Inferior parietal cortex (tissue), 1 donor: ENCODE measurements around the gene ANGEL1.

Experiments used
- DNase-seq: peaks from one replicate; pipeline ENCODE4 v3.0.0-alpha.2; 2016; ENCODE audit errors: extremely low spot score

The ANGEL1 gene

DNA sequence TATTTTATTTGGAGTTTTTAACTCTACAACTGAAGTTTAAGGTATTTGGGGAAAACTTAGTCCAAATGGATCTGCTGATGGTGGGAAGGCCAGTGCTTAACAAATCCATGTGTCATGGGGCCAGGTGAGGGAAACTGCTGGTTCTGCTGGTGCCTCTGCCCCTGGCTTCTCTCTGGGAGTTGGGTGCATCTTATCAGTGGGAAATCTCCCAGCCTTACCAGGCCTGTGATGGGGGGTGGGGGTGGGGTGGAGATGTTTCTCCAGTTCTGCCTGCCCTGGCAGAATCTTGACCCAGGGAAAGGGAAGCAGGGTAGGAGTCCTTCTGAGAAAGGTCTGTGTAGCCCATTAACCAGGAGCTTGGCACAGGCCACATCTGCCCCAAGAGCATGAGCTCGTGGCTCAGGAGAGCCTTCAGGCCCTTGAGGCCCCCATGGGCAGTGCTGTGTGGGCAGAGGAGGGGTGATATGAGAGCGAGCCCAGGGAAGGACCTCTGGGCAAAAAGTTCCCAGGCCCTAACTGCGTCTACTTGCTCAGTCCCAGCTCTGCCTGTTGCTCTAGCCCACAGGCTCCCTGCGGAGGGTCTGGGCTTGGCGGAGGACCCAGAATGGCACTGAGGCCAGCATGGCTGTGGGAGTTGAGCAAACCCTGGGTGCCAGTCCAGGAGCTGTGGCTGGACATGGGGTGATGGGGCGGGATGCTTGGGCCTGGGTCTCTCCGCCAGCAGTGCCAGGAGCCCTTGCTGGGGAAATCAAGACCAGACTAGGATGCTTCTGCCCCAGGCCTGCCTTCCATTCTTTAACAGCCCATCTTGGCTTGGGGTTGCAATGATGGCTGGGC lies 33.2 kb downstream of the ANGEL1 start:
- no peak for DNase-seq

DNA sequence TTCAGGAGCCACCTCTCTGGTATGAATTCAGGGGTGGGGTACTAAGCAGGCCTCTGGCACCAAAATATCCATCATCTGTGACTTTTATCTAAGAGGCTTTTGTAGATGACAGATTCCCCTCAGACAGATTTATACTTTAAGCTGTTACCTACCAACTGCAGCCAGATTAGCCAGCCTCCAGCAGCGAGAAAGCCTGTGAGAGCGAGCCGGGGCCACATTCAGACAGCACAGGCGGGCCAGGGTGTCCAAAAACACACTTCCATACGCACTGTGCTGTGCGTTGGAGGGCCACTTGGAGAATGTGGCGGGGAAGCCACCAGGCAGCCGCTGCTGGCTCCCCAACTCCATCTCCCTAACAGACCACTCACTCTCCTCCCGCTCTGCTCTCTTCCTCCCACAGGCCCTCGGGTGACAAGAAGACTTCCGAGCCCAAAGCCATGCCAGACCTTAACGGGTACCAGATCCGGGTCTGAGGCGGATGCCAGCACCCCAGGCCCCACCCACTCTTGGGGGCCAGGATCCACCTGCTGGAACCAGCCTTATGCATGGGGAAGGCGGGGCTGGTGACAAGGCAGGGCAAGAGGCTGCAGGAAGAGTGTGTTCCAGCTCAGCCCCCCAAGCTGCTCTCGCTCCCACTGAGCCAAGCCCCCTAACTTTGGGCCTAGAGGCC lies 34.0 kb downstream of the ANGEL1 start:
- DNase-seq, result no peak

DNA sequence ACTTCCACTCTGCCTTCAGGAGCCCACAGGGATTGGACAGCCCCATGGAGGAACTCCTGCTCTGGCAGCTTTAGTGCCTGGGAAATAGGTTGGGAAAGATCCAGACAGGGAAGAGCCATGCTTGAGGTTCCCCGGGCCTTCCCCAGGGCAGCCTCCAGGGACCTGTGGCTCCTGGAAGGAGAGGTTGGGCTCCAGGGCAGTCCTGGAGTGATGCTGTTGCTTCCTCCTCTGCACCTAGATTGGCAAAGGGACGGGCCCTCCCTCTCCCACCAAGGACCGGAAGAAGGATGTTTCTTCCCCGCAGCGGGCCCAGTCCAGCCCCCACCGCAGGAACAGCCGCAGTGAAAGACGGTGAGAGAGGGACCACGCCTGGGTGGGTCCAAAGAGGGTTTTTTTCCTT lies 35.0 kb downstream of the ANGEL1 start:
- no peak for DNase-seq

DNA sequence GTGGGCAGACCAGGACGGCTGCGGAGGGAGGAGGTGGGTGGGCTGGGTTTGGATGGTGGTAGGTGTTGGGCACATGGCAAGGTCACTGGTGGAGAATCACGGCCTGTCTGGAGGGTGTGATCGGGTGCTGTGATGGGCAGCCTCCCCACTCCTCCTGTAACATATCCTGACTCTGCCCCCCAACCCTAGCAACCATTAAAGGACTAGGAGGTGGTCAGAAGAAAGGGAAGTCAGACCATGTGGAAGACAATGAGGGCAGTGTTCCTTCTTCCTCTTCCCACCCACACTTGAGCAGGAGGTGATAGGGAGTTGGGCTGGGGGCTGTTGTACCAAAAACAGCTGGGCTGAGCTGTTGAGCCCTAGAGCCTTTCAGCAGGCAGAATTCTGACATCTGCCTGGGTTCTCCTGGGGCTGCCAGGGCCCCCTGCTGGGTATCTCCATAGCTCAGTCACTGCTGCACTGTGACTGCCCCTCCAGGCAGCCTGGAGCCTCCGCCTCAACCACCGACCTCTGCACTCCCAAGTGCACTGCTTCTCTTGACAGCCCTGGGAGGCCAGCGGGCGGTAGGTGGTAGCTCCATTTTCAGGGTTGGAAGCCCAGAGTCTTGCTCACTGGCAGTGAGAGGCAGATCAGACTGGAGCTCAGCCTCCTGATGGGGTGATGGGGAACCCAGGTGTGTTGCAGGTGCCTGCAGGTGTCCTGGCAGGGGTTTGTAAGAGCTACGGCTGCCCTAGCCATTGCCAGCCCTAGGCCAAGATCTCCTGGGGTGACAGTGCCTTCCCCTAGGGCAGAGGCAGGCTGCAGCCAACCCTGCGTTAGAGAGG lies 36.0 kb downstream of the ANGEL1 start:
- DNase-seq, result no peak

DNA sequence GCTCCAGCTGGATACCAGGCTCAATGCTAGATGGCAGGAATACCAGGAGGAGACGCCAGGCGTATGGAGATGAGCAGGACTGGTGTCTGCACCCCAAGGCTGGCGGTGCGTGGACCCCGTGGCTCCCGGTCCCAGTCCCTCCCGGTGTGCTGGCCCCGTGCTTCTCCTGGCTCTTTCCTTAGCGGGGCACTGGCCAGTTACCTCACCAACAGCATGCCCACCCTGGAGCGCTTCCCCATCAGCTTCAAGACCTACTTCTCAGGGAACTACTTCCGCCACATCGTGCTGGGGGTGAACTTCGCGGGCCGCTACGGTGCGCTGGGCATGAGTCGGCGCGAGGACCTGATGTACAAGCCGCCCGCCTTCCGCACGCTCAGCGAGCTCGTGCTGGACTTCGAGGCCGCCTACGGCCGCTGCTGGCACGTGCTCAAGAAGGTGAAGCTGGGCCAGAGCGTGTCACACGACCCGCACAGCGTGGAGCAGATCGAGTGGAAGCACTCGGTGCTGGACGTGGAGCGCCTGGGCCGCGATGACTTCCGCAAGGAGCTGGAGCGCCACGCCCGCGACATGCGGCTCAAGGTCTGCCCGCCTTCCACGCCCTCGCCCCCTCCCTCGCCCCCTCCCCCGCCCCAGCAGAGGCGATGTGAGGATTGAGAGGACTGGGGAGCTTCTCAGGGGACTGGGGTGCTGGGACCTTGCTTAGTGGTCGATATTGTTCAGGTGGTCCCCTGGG lies 36.8 kb downstream of the ANGEL1 start:
- DNase-seq, result no peak

DNA sequence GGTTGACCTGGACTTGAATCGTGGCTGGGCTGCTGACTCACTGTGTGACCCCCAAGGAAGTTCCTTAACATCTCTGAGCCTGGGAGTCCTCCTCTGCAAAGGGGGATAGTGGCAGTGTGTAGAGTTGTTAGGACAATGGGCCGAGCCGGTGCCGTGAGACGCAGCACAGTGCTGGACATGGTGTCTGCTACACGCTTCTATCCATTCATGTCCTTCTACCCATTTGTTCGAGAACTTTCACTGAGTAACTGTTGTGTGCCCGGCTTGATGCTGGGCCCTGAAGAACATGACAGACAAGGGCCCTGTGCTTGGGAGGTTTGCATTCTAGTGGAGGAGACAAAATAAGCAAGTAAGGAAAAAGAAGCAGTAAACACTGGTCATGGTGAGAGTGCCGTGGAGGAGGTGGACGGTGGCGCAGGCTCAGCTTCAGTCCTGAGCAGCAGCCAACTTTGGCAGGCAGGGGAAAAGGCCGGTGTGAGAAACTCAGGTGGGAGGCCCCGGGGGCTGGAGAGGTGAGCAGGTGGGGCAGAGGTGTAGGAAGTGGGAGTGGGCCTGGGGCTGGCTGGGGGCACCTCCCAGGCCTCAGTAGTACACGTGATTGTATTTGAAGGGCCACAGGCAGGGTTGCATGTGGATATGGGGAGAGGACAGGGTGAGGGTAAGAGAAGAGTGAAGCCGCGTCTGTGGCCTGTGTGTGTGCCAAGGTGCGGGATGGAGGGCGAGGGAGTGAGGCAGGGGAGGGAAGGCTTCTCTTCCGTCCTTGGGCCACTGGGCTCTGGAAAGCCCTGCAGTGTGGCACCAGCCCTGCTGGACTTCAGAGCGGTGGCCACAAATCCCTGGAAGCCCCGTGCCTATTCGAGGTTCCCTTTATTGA lies 37.6 kb downstream of the ANGEL1 start:
- DNase-seq, result no peak

DNA sequence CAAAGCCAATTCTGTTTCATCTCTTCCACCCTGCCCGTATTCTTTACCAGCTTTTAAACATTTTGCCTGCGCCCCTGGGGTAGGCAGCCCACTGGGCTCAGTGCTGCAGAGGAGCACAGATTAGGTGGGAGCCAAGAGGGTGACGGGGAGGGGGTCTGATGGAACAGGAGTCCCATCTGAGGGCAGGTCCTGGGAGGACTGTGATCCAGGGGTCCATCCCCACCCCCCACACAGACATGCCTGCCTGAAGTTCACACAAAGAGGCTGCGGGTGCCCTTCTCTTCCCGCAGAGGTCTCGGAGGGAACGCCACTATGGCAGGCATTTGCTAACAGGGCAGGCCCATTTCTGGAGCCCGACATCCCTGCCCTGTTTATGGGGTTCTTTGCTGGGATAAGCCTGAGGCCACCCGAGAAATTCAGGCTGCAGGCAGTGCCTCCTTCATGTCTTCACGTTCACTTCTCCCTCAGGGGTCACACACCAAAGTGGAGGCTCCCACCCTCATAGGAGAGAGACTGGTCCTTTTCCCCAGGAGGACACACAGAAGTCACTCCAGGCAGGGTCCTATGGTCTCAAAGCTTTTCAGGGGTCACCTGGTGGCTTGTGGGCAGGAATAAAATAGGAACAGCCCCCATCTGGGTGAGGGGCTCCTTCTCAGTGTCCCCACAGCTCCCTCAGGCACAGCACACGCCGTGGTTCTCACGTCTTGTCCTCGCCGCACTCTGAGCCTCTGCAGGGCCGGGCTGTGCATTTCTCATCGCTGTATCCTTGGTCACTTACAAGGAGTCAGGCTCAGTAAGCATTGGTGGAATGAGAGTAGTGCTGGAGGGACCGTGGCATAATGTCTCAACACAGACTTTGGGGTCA lies 38.5 kb downstream of the ANGEL1 start:
- DNase-seq, result no peak

DNA sequence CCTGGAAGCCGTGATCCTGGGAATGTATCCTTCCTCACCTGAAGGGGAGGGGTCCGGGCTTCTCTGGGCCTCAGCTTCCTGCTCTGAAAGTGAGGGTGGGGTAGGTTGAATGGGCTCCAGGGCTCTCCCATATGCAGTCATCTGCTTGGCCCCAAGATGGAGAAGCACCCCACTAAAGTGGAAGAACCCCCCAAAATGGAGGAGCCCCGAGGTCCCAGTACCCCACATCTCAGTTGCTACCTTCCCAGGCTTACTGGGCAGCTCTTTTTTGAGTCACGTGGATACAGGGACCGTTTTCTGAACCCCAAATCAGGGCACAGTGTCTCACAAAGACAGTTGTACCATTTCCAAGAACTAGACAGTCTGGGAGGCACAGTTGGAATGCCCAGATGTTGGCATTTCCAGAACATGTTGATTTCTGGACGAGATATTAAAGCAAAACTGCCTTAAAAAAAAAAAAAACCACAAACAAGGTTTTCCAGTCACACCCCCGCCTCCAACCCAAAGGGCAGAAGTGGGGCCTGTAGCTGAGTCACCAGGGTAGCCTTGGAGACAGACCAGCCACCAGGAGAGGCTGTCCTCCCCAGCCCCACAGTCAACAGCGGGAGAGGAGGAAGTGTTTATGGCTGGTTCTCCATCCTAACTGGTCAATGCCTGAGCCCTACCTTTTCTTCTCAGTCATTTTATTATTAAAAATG lies 39.3 kb downstream of the ANGEL1 start:
- no peak for DNase-seq

DNA sequence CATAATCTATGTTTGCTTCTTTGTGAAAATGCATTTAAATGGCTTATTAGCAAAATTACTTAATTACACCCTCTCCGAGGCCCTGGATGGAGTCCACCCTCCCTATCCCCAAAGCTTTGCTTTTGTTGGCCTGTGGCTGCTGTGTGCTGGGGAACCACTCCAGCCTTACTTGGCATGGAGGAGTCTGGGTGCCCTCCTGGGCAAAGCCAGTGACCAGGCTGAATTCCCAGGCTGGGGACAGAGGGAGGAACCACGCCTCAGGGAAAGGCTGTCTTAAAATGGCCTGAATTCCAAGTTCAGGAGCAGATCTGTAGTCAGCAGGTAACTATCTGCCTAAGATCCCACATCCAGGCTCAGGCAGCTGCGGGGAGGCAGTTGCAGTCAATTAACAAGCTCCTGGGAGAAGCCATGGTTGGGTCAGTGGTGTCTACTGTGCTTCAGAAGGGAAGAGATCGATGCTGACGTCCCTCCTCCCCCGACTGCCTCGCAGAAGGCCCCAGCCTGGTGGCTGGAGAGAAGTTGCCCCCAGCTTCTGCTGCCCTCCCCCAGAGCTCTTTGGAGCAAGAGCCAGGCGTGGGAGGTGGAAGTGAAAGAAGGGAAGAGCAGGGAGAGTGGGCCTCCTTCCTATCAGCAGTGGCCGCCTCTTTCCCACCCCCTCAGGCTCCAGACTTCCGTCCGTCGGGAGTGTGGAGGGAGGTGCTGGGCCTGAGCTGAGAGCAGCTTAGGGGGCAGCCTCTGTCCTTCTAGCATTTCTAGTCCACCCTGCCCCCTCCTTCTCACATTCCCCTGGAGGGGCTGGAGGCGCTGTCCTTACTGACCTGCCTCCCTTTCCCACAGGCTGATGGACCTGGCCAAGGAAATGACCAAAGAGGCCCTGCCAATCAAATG lies 40.1 kb downstream of the ANGEL1 start:
- no peak for DNase-seq

DNA sequence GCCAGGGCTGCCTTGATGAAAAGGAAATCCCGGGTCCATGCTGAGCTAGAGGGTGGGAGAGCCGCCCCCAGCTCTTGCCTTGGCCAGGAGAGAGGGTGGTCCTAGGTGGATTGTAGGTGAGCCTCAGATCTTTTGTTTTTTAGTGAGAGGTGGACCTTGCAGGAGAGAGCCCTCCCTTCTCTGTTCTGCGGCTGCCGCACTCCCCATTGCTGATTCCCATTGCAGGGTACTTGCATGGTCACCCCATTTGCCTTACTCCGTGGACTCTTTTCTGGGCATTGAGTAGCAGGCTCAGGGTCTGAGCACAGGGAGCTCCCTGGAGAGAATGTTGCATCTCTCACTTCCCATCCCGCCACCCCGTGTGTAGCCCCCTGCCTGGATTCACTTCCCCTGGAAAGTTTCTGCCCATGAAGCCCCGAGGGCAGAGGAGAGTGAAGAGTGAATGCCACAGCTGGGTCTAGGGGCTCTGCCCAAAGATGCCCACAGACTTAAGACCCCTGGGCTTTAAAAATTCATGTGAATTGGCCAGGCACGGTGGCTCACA lies 41.2 kb downstream of the ANGEL1 start:
- DNase-seq, result no peak

DNA sequence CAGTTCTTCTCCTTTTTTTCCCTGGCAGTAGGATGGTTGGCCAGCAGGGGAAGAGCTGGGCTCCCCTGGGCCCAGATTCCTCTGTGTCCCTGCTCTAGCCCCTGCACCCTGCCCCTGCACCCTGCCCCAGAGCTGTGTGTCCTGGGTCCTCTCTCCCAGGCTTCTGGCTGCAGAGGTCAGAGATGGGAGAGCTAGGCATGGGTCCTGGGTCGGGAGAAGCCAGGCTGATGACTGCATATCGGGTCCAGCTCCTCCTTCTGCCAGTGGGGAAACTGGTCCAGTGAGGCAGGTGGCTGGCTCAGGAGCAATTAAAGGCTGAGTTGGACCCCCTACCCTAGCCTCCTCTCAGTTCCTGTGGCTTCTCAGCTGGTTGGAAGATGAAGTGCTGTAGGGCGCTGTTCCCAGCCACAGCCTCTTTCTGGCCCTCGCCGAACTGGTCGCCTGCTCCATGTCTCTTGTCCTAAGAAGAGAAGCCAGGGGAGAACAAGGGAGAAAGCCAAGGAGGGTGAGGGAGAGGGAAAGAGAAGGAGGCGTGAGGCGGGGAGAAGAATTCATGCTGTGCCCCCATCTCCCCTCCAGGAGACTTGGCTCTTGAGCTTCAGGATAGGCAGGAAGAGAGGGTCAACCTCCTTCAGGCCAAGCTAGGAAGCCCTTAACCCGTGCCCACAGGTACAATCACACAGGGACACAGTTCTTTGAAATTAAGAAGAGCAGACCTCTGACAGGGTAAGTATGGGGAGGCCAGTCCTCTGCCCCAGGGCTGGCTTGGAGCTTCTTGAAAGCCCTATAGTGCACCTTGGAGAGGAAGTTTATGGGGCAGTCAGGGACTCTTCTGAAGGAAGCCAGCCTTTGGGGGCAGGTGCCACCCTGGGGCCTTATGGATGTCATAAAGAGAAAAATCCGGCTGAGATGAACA lies 41.9 kb downstream of the ANGEL1 start:
- no peak for DNase-seq

DNA sequence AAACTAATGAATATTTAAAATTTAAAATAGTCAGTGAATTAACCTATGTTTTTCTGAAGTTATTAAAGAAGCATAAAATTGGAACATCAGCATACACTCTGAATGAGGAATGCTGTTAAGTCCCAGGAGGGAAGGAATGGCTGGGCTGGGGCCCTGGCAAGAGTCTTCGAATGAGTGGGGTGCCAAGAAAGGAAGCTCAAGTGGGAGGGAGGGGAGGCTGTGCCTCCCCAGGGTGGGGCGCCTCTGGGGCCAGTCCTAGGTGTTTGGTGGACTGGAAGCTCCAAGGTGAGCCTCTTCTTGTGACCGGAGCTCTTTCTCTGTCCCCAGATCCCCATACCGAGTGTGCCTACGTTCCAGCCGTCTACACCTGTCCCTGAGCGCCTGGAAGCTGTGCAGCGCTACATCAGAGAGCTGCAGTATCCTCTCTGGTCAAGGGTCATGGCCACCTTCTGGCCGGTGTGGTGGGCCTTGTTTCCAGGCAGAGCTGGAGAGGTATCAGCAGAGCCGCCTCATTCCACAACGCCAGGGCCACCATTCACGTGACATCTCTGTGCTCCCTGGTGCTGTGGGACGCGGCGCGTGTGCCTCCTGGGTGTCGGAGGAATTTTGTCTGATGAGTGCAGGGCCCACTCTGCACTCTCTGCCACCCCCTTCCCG lies 42.9 kb downstream of the ANGEL1 start:
- no peak for DNase-seq

DNA sequence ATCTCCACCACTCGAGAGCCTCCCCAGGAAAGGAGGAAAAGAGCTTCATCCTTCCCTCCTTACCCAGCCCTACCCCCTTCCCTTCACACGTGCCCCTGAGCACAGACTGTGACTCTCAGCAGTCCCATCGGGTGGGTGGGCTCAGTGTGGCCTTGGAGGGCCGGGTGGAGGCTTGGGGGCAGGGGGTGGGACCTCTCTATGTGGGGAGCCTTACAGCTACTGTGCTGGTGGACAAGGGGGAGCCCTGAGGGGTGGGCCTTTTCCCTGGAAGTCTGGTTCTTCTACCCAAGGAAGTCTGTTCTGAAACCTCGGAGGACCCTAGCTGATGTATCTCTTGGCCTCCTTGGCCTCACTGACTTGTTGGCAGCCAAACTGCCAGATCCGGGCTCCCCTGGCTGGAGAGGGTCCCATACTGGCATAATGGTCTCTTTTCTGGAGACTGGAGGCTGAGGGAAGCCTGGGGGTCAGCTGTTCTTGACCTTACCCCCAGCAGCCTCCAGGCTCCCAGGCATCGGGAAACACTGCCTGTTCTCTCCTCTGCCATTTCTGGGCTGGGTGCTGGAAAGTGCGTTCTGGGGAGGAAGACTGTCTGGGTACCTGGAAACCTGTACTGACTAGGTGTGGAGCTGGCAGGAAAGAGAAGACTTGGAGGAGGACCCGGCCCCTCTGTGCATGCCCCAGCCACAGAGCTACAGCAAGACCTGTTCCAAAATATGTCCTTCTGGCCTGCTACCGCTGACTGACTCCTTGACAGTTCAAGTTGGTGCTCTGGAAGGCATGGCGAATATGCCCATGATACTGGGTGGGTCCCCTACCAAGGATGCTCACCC lies 43.8 kb downstream of the ANGEL1 start:
- DNase-seq, result no peak

DNA sequence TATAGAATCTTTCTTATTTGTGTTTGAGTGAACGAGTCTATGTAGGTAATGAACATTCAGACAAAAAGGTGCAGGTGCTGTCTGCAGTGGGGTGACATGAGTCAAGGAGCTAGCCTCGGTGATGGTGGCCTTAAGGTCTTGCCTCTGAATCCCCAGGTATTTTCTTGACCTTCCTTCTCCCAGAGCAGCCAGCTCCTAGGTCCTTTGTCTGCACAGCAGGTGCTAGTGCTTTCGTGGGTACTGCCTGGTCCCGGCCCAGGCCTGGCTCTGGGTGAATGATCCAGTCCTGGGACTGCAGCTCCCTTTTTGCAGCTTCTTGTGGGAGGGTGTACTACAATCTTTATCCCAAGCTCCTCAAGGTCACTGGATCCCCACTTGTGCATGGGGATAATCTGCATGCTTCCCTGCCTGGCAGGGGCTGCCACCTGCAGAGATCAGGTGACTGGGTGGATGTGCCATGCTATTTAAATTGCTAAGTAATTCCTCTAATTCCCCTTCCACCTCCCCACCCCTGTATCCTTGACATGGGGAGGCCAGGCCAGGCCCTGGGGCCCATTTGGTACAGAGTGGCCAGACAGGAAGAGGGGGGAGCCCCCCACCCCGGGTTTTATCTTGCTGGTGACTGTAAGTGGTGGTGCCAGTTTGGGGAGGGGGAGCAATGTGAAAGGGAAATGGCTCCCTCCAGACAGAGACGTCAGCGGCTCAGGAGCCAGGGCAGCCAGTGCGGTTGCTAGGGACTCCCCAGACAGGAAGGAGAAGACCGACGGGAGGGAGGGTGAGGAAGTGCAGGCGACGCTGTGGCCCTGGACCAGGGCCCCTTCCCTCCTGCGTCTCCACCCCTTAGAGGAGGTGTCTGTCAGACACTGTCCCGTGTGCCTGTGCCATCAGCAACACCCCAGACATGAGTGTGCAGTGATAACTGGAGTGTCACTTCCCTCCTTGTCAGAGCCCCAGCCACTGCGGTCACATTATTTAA lies 44.7 kb downstream of the ANGEL1 start:
- no peak for DNase-seq
